Measurements from ENCODE around the gene CHGA.

CHGA gene

DNA sequence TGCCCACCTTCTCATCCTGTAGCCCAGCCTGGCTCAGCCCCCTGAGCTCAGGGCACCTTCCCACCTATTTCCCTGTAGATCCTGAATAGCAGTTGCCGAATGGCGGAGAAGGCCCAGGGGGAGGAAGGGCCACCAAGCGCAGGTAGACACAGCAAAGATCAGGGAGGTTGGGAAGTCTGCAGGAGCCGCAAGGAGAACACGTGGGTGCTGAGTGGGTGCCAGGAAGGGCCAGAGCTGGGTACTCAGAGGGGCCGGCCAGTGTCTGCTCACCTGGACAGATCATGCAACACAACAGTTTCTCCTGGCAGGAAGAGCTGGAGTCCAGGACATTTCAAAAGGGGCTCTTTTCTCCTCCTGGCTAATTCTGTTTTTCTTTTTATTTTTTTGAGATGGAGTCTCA lies 30.6 kb downstream of the CHGA start:
- H3K4me3 ChIP-seq (replicated peaks; ENCODE audit: low read depth, low read length): no peak overlapping the region
- no peak for DNase-seq (ENCODE audit: low read depth)
- TF ChIP-seq, protein P1, sequence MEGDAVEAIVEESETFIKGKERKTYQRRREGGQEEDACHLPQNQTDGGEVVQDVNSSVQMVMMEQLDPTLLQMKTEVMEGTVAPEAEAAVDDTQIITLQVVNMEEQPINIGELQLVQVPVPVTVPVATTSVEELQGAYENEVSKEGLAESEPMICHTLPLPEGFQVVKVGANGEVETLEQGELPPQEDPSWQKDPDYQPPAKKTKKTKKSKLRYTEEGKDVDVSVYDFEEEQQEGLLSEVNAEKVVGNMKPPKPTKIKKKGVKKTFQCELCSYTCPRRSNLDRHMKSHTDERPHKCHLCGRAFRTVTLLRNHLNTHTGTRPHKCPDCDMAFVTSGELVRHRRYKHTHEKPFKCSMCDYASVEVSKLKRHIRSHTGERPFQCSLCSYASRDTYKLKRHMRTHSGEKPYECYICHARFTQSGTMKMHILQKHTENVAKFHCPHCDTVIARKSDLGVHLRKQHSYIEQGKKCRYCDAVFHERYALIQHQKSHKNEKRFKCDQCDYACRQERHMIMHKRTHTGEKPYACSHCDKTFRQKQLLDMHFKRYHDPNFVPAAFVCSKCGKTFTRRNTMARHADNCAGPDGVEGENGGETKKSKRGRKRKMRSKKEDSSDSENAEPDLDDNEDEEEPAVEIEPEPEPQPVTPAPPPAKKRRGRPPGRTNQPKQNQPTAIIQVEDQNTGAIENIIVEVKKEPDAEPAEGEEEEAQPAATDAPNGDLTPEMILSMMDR (IDR thresholded peaks at IDR 0.05; ENCODE audit: low read length, missing control alignments): no peak

DNA sequence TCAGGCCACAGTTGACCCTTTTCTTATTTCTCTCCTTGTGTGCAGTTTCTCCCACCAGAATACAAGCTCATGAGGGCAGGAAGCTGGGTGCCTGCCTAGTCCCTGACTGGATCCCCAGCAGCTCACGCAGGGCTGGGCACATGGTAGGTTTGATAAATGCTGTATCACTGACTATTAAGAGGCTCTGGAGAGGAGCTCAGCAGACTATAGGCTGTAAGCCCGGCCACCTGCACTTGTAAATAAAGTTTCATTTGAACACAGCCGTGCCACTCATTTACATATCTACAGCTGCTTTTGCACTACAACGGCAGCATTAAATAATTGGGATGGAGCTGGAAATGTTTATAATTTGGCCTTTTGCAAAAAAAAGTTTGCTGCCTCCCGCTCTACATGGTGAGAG lies 32.0 kb downstream of the CHGA start:
- DNase-seq (ENCODE audit: low read depth): no peak
- no peak overlapping the region for H3K4me3 ChIP-seq (replicated peaks; ENCODE audit: low read depth, low read length)
- TF ChIP-seq, protein P1 (IDR thresholded peaks at IDR 0.05; ENCODE audit: low read length, missing control alignments): no peak

DNA sequence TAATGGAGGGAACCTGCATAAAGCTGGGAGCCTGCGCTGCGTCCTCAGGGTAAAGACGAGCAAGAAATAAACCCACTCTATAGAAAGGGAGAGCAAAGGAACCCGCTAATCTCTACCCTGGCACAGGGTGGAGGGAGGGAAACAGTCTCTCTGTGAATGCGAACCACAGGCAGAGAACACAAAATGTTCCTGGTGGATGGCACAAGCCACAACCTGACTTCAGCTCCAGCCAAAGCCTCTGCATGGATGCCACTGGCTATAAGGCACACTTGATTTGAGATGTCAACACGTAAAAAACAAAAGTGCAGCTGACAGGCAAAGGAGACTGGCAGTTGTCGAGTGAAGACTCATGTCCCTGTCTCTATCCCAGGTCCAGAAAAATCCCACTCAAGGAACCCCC lies 32.4 kb downstream of the CHGA start:
- H3K4me3 ChIP-seq (replicated peaks; ENCODE audit: low read depth, low read length): no peak overlapping the region
- TF ChIP-seq, protein P1 (IDR thresholded peaks at IDR 0.05; ENCODE audit: low read length, missing control alignments): no peak
- no peak for DNase-seq (ENCODE audit: low read depth)

DNA sequence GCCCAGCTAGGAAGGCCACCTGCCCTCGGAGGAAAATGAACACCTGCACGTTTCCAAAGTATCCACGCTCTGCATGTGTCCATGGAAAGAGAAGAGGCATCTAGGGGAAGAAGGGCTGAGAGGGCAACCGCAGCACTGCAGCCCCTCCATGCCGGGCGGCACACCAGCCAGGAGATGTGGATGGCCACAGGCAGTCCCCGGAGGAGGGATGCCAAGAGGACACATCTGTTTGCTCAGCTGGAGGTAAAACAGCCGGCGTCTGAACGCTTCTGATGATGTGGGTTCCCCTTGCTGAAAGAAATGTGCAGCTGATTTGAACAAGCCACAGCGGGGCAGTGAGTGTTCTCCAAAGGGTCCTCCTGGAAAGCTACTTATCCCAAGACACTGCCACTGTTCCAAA lies 34.0 kb downstream of the CHGA start:
- TF ChIP-seq, protein P1 (IDR thresholded peaks at IDR 0.05; ENCODE audit: low read length, missing control alignments): no peak
- H3K4me3 ChIP-seq (replicated peaks; ENCODE audit: low read depth, low read length): no peak overlapping the region
- no peak for DNase-seq (ENCODE audit: low read depth)

DNA sequence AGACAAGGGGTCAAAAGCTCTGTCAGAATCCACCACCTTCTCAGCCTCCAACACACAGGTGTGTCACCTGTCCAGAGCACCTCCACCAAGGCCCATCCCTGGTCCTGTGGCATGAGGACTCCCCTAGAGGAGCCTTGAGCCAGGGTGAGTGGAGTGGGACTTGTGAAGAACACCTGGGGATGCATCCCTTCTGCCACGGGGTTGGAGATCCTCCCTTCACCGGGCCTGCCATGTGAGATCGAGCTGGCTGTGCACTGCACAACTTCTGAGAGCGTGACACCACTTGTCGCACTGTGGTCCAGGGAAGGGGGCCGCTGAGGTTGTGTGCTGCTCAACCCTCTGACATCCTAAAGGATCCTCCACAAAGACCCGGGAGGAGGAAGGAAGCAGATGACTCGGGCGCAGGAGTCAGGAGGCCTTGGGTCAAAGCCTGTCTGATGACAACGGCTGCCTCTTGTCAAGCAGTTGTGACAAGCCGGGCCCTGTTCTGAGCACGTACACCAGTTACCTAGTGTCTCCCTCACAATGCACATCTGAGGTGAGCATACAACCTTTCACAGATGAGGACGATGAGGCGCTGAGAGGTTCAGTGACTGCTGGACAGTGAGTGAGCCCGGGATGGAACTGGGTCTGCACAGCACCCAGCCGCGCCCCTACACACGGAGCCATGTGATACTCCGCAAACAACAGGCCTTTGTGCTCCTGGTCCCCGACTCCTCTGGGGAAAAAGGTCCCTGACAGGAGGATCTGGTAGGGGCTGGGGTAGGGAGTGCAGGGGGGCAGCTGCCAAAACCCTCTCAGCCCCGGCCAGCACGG lies 35.6 kb downstream of the CHGA start:
- no peak for DNase-seq (ENCODE audit: low read depth)
- TF ChIP-seq, protein P1 (IDR thresholded peaks at IDR 0.05; ENCODE audit: low read length, missing control alignments): no peak
- no peak overlapping the region for H3K4me3 ChIP-seq (replicated peaks; ENCODE audit: low read depth, low read length)

DNA sequence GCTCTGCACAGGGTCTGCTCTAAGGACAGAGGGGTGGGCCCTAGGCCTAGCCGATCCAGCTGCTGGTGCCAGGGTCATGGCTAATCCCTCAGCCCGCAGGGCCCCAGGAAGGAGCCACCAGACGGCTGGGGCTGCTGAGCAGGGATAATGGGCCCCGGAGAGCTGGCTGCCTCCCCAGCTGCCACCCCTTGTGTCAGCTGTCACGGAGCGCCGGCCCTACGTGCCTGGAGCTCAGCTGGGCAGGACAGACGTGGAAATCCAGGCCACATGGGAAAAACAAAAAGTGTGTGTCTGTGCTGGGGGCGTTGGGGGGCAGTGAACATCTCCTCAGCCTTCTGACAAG lies 36.2 kb downstream of the CHGA start:
- DNase-seq (ENCODE audit: low read depth): no peak
- no peak overlapping the region for H3K4me3 ChIP-seq (replicated peaks; ENCODE audit: low read depth, low read length)
- TF ChIP-seq, protein P1 (IDR thresholded peaks at IDR 0.05; ENCODE audit: low read length, missing control alignments): no peak

All from fibroblast of pulmonary artery (primary cell).